HuH-7.5 (cell line): ENCODE data around the gene CLDN15.
"Not testable (repeated sequence)": the region's sequence is repeated elsewhere in the genome, so short reads cannot be mapped to it uniquely, and the experiment has no call there.

Experiments used
- DNase-seq: peaks from one replicate; pipeline ENCODE4 v3.0.0; 2011; ENCODE audit warnings: low spot score

Gene CLDN15

GRCh38 chr7:101222275-101222830 lies 15.2 kb downstream of the CLDN15 start:
- no peak for DNase-seq

- no peak for DNase-seq
Measured at GRCh38 chr7:101220295-101220694, 17.3 kb downstream of the CLDN15 start.

- DNase-seq = peak; percentile 68
Measured at GRCh38 chr7:101218236-101219125, 19.1 kb downstream of the CLDN15 start.

- peak; percentile 99 for DNase-seq
Measured at GRCh38 chr7:101217388-101218235, 20.0 kb downstream of the CLDN15 start, which contains the start of the genes PLOD3 and ZNHIT1. PLOD3 (minus strand) TSS chr7:101217581; CDS start chr7:101217274, 307 bp downstream. ZNHIT1 (plus strand) TSS chr7:101218165; CDS start chr7:101218196, 31 bp downstream.

GRCh38 chr7:101216860-101217387 lies 20.7 kb downstream of the CLDN15 start:
- no peak for DNase-seq

GRCh38 chr7:101216001-101216859 lies 21.4 kb downstream of the CLDN15 start:
- no peak for DNase-seq

GRCh38 chr7:101212014-101212413 lies 25.6 kb downstream of the CLDN15 start:
- no peak for DNase-seq

GRCh38 chr7:101211501-101211900 lies 26.1 kb downstream of the CLDN15 start:
- no peak for DNase-seq

GRCh38 chr7:101210143-101210542 lies 27.5 kb downstream of the CLDN15 start:
- DNase-seq = no peak

- no peak for DNase-seq
Measured at GRCh38 chr7:101208794-101209193, 28.8 kb downstream of the CLDN15 start.

- DNase-seq = no peak
Measured at GRCh38 chr7:101207459-101207858, 30.1 kb downstream of the CLDN15 start.

- no peak for DNase-seq
Measured at GRCh38 chr7:101206665-101207042, 30.9 kb downstream of the CLDN15 start.

- DNase-seq = no peak
Measured at GRCh38 chr7:101205901-101206664, 31.5 kb downstream of the CLDN15 start.

GRCh38 chr7:101203740-101204738 lies 33.6 kb downstream of the CLDN15 start:
- DNase-seq = not testable (repeated sequence)

- DNase-seq = no peak
Measured at GRCh38 chr7:101202603-101202918, 35.0 kb downstream of the CLDN15 start.

- DNase-seq = peak; percentile 61
Measured at GRCh38 chr7:101201695-101202602, 35.7 kb downstream of the CLDN15 start.

GRCh38 chr7:101200862-101201599 lies 36.6 kb downstream of the CLDN15 start, which contains the start of gene MOGAT3:
MOGAT3 (minus strand) TSS chr7:101201036; CDS start chr7:101200854, 182 bp downstream.
- peak; percentile 96 for DNase-seq
